Mucosa of descending colon (tissue), 3 donors: ENCODE results near the gene IGF2R. TPM values are rescaled to one million over a fixed set of nuclear protein-coding genes. Genes with fewer than 3 reads are reported as not detected.

Experiments used
- ATAC-seq: fragments of 200-7000 bp; cut with Tn5 transposase; one replicate; pipeline ENCODE4 v1.9.1; 2020; ENCODE audit warnings: mild to moderate bottlenecking, moderate library complexity
- DNase-seq, 3 donors: peaks; one replicate each; pipeline ENCODE4 v3.0.0-alpha.2; 2020
- H3K36me3 ChIP-seq: fragments of 200-600 bp; one replicate; pipeline ENCODE4 v1.8.0; 2021; ENCODE audit warnings: low read depth, mild to moderate bottlenecking
- H3K4me1 ChIP-seq: fragments of 200-600 bp; one replicate; pipeline ENCODE4 v1.8.0; 2021; ENCODE audit warnings: low read depth, mild to moderate bottlenecking
- H3K4me3 ChIP-seq: fragments of 200-600 bp; one replicate; pipeline ENCODE4 v1.8.0; 2021; ENCODE audit warnings: mild to moderate bottlenecking
- H3K9me3 ChIP-seq: fragments of 200-600 bp; one replicate; pipeline ENCODE4 v1.8.0; 2021; ENCODE audit warnings: mild to moderate bottlenecking
- intact Hi-C, 2 donors: fragments of 100-400 bp; cut with DNase I in 1 of 2; cut with micrococcal nuclease in 1 of 2; formaldehyde crosslinking; loops; one replicate each; pipeline versions ENCODE4 v1.11.0 to v1.11.1; 2022; cut with DNase I, micrococcal nuclease
- total RNA-seq, 3 donors: library from RNA; stranded (reverse); fragmentation: NEBNext Ultra II Directional in 2 of 3; extraction: Animal tissue kit (Norgen Biotek cat#: 25700) in 2 of 3; gene quantifications; one replicate each; pipeline versions ENCODE4 v1.2.1 to v1.2.4, GENCODE V29; 2021 to 2023
- TF ChIP-seq, protein P1 (sequence below): fragments of 200-600 bp; IDR thresholded peaks from one replicate; pipeline ENCODE4 v1.8.0; 2022; ENCODE audit warnings: antibody characterized with exemption, mild to moderate bottlenecking
- donor health status: DM: no; HTN: no; CAD: no; lungs with moderate emphysema.
- donor health status: DM: no; HTN: no; CAD: no.
- donor health status: DM: no; HTN: yes; CAD: no.

IGF2R gene
- total RNA-seq, 3 donors from 2014 or later, result 97.7 to 112 (median 101) TPM

DNA sequence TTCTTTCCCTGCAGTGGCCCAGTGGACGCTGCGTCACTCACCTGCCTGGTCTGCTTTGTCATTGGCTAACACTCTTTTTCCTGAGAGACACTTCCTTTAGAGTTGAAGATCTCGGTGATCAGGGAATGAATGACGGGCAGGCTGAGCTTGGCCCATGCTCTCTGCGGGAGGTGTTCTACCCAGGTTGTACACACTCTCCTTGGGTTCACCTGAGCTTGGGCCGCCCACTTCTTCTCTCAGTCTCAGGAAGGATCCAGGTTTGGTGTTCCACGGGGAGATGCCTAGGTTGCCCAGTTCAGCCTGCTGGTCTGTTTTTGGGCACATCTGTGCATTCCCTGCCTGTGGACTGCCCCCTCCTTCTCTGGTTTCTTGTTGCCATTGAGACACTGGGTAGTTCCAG, 86.0 kb downstream of the IGF2R start:
- no peak overlapping the region for H3K4me3 ChIP-seq
- intact Hi-C loops, result no loop called here
- TF ChIP-seq, protein P1, sequence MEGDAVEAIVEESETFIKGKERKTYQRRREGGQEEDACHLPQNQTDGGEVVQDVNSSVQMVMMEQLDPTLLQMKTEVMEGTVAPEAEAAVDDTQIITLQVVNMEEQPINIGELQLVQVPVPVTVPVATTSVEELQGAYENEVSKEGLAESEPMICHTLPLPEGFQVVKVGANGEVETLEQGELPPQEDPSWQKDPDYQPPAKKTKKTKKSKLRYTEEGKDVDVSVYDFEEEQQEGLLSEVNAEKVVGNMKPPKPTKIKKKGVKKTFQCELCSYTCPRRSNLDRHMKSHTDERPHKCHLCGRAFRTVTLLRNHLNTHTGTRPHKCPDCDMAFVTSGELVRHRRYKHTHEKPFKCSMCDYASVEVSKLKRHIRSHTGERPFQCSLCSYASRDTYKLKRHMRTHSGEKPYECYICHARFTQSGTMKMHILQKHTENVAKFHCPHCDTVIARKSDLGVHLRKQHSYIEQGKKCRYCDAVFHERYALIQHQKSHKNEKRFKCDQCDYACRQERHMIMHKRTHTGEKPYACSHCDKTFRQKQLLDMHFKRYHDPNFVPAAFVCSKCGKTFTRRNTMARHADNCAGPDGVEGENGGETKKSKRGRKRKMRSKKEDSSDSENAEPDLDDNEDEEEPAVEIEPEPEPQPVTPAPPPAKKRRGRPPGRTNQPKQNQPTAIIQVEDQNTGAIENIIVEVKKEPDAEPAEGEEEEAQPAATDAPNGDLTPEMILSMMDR, result no peak
- H3K36me3 ChIP-seq, result peaks cover 11% of the 10 kb centered on the region
- ATAC-seq, result no peak
- H3K9me3 ChIP-seq, result no peaks in the 10 kb centered on the region
- peaks cover 18% of the 10 kb centered on the region for H3K4me1 ChIP-seq
- DNase-seq, result no peak

DNA sequence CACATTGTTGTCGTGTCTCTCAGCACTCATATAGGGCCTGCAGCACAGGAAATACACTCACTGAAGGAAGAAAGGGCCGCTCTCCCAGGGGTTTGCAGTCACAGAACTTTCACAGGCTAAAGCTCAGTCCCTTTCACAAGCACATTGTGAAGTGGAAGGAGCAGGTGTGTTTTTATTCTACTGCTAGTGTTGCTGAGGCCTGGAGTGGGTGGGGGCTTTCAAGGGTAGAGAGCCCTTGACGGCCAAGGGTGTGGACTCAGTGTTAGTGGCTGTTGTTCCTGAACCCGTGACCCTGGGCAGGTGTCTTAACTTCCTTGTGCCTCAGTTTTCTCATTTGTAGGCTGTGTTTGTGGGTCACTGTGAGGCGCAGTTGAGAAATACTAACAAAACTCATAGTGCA, 86.5 kb downstream of the IGF2R start:
- no peaks in the 10 kb centered on the region for H3K9me3 ChIP-seq
- H3K4me1 ChIP-seq, result peaks cover 18% of the 10 kb centered on the region
- intact Hi-C loops, result no loop called here
- peak in 1 of 3 donors; percentile 21 for DNase-seq
- no peak overlapping the region for H3K4me3 ChIP-seq
- peaks cover 11% of the 10 kb centered on the region for H3K36me3 ChIP-seq
- TF ChIP-seq, protein P1, result no peak
- ATAC-seq, result no peak

- DNase-seq (no peak), ATAC-seq (no peak)
- H3K36me3 ChIP-seq, result peaks cover 7% of the 10 kb centered on the region
- intact Hi-C loops, result no loop called here
- TF ChIP-seq, protein P1, result no peak
- H3K4me3 ChIP-seq, result no peak overlapping the region
- peaks cover 18% of the 10 kb centered on the region for H3K4me1 ChIP-seq
- H3K9me3 ChIP-seq, result no peaks in the 10 kb centered on the region
These were observed 86.9 kb downstream of the IGF2R start for GRCh38 chr6:160055813-160056212.

- no peak overlapping the region for H3K4me3 ChIP-seq
- no peaks in the 10 kb centered on the region for H3K9me3 ChIP-seq
- H3K4me1 ChIP-seq, result peaks cover 18% of the 10 kb centered on the region
- TF ChIP-seq, protein P1, result no peak
- intact Hi-C loops, result no loop called here
- ATAC-seq, result peak; percentile 83
- DNase-seq, result peak in 2 of 3 donors; percentile 51 to 53
- H3K36me3 ChIP-seq, result peaks cover 9% of the 10 kb centered on the region
These were observed 88.2 kb downstream of the IGF2R start for GRCh38 chr6:160057080-160057479.

- Histone ChIP-seq H3K4me3 (no peak overlapping the region), H3K4me1 (peaks cover 18% of the 10 kb centered on the region), H3K9me3 (no peaks in the 10 kb centered on the region), H3K36me3 (peaks cover 9% of the 10 kb centered on the region)
- TF ChIP-seq, protein P1, result no peak
- peak in 1 of 3 donors; percentile 17 for DNase-seq
- intact Hi-C loops, result no loop called here
- ATAC-seq, result peak; percentile 78
These were observed 89.8 kb downstream of the IGF2R start for GRCh38 chr6:160058603-160059215.
